HG02588 (cell line): ENCODE measurements around the gene LIME1.

Experiments
- ATAC-seq: cut with Tn5 transposase; IDR thresholded peaks from one replicate; pipeline ENCODE4 v1.9.1; 2021; ENCODE audit warnings: mild to moderate bottlenecking, moderate library complexity; ENCODE audit not compliant: unreplicated experiment

LIME1 gene, protein sequence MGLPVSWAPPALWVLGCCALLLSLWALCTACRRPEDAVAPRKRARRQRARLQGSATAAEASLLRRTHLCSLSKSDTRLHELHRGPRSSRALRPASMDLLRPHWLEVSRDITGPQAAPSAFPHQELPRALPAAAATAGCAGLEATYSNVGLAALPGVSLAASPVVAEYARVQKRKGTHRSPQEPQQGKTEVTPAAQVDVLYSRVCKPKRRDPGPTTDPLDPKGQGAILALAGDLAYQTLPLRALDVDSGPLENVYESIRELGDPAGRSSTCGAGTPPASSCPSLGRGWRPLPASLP

DNA sequence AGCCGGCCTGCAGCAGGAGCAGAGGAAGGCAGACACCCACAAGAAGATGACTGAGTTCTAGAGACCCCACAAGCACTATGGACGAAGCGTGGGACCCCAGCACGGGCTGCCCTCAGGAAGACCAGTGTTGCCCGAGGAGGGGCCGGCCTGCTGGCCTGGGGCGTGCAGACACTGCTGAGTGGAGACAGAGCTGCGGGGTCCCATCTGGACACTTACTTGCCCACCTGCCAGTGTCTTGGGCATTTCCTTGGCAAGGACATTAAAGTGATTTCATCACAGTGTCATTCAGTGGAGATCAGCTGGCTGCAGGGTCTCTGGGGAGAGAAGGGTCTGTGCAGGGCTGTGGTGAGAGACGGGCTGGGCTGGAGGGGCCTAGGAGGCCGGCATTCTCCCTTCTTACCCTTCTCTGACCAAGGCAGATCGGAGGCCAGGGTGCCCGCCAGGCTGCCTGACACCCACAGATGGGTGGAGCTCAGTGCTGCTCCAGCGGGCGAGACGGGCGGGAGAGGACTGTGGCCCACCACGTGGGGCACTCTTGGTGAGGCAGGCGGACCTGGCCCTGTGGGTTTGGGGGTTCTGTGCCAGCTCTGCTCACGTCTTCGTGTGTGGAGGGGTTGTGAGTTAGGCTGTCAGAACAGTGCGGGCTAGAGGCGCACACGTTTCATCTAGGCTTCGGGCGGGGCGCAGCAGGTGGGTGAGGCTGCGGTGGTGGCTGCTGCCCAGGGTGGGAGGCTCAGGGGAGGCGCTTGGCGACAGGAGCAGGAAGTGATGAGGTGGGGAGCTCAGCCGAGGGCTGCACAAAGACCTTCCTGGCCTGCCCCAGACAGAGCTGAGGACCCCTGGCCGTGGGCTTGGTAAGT, at the start of gene LIME1:
Gene LIME1, plus strand, starts transcription at position 806 of the 860 bp plus-strand sequence. CDS start 886 bp downstream, outside the sequence.
- ATAC-seq, result no peak

DNA sequence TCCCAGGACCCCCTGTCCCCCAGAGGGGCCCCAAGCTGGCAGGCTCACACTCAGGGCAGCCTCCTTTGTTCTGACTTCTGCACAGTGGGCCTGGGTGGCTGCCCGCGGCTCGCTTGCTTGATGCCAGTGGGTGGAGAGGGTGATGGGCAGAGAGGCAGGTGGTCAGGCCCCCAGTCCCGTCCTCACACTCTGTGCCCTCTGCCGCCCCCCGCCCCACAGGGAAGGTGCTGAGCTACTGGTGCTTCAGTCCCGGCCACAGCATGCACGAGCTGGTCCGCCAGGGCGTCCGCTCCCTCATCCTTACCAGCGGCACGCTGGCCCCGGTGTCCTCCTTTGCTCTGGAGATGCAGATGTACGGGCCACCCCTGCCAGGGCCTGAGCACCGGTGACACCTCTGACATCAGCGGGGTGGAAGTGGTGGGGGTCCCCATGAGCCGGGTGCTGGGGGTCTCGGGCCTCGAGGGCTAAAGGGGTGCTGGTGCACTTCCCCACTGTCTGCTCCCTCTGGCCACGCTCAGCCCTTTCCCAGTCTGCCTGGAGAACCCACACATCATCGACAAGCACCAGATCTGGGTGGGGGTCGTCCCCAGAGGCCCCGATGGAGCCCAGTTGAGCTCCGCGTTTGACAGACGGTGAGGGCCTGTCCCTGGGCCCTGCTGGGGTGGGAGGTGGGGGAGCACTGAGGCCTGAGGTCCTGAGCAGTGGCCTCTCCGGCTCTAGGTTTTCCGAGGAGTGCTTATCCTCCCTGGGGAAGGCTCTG, 48.9 kb upstream of the LIME1 start:
- no peak for ATAC-seq

DNA sequence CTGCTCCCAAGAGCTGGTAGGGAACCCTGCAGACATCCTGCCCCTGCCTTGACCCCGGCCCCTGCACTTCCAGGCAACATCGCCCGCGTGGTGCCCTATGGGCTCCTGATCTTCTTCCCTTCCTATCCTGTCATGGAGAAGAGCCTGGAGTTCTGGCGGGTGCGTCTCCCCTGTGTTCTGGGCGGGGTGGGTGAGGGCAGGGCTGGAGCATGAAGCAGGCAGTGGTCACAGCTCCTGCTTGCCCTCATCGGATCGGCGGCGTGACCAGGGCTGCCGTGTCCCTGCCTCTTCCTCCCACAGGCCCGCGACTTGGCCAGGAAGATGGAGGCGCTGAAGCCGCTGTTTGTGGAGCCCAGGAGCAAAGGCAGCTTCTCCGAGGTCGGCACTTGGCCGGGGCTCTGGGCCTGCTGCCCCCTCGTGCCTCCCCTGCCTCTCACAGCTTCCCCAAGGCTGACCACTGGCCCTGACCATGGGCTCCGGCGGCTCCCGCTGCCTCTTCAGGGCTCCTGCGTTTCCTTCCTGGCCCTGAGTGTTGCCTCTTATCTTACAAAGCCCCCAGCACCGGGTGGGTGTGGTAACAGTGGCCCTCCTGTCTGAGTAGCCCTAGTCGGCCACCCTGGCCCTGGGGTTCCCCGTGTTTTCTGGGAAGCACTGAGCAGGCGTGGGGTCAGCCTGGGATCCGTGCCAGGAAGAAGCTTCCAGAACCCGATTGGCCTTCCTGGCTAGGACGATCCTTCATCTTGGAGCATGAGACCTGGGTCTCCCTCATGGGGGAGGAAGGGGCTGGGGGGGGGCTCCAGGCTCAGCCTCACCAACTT, 48.0 kb upstream of the LIME1 start:
- ATAC-seq, result no peak

DNA sequence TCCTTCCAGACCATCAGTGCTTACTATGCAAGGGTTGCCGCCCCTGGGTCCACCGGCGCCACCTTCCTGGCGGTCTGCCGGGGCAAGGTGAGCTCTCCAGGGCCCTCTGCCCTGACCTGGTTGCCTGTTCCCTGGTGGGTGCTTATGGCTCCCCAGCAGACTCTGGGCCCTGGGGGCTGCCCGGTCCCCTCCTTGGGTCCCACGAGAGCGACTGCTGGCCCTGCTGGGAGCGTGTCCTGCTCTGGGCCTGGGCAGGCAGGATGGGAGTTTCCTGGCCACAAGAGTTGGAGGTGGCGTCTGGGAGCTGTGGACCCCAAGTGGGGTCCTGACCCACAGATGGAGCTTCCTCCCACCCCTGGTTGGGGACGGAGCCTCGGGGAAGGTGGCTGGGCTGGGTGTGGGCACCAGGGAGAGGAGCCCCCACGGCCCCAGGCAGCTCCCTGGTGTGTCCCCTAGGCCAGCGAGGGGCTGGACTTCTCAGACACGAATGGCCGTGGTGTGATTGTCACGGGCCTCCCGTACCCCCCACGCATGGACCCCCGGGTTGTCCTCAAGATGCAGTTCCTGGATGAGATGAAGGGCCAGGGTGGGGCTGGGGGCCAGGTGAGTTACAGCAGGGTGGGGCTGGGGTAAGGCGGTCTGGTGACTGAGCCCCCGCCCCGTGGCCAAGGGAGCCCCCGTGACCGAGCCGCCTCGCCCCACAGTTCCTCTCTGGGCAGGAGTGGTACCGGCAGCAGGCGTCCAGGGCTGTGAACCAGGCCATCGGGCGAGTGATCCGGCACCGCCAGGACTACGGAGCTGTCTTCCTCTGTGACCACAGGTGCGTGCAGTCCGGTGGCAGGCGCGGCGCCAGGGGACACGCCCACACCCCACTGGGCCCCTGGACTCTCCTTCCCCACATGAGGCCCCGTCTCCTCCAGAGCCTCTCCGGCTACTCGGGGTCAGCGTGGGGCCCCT, 47.1 kb upstream of the LIME1 start:
- ATAC-seq, result no peak

DNA sequence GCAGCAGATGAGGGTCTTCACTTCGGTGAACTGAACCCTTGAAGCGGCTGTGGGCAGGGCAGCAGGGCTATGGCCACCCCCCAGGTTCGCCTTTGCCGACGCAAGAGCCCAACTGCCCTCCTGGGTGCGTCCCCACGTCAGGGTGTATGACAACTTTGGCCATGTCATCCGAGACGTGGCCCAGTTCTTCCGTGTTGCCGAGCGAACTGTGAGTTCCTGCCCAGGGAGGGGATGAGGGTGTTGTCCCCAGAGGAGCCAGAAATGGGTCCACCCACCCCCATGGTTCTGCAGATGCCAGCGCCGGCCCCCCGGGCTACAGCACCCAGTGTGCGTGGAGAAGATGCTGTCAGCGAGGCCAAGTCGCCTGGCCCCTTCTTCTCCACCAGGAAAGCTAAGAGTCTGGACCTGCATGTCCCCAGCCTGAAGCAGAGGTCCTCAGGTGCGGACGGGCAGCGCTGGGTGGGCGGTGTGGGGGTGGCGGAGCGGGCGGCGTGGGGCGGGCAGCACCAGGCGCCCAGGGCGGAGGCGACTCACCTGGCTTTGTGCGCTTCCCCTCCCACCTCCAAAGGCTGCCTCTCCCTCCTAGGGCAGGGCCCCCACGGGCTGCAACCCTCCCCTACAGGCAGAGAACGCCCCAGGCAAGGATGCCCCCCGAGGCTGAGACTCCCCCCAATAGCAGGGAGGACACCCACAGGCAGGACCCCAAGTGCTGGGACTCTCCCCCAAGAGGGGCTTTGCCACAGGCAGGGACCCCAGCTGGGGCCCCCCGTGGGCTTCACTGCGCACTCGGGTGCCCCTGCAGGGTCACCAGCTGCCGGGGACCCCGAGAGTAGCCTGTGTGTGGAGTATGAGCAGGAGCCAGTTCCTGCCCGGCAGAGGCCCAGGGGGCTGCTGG, 46.2 kb upstream of the LIME1 start:
- no peak for ATAC-seq

DNA sequence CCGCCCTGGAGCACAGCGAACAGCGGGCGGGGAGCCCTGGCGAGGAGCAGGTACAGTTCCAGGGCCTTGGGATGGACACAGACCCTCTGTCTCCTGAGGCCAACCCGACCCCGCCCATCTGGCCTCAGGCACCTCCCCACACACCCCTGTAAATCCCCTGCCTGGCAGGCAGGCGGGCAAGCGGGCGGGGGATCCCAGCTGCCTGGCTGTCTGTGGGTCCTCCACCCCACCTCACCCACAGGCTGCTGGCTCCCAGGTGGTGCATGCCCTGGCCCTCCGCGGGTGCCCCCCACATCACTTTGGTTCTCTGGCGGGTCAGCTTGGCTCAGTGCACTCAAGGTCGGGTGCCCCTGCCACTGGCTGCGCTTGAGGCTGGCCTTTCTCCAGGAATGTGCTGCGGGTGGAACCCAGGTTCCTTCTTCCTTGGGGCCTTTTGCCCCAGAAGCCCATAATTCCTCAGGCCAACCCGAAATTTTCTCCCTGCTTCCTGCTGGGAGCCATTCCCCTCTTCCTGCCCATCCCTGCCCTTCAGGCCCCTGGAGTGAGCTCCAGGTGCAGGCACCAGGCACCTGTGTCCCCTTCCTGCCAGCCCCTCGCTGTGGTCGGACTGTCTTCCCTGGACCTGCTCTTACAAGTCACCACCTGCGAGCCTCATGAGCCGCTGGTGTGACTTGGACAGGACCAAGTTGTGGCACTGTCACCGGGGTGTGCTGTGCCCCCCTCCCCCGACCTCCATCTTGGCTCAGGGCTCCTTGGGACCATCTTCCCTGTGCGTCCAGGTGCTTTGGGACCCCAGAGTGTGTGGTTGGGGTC, 45.4 kb upstream of the LIME1 start:
- no peak for ATAC-seq

DNA sequence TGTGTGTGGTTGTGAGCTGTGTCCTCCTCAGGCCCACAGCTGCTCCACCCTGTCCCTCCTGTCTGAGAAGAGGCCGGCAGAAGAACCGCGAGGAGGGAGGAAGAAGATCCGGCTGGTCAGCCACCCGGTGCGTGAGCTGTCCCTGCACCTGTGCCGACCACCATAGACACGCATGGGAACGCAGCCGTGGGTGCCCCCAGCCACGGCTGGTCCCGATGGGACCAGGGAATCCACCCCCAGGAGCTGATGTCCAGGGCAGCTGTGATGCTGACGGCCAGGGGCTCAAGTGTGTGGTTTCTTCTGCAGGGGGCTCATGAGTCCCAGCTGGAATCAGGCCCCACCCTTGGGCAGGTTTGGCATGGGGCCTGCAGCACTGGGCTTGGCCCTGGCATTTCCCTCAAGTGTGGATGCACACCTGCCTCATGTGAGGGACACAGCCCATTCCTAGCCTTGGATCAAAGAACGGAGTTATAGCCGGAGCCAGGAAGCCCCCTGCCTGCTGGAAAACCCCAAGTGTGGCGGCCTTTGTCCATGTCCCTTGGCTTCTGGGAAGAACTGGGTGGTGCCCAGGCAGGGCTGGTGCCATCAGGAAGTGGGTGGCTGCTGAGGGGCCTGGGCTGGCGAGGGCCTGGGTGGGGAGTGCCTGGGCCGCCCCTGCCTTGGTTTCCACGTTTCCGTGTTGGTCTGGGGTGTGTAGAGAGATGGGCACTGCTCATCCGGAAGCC, 44.6 kb upstream of the LIME1 start:
- ATAC-seq, result no peak

DNA sequence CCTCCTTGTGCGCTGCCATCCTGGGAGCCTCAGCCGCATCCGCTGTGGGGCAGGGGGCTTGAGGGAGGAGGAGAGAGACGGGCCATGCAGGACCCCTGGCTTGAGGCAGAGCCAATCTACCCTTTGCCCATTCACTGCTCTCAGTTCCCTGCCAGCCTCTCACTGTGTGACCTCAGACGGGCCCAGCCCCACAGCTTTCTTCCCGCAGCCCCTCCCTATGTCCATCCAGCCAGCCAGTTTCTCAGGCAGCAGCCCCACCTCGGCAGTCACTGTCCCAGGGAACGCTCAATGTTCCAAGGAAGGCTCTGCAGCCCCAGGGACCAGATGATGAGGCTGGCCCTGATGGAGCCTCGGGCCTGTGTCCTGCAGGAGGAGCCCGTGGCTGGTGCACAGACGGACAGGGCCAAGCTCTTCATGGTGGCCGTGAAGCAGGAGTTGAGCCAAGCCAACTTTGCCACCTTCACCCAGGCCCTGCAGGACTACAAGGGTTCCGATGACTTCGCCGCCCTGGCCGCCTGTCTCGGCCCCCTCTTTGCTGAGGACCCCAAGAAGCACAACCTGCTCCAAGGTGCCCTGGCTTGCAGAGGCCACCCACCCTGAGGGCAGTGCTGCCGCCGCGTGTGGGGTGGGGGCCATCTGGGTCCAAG, 43.9 kb upstream of the LIME1 start:
- ATAC-seq, result no peak

DNA sequence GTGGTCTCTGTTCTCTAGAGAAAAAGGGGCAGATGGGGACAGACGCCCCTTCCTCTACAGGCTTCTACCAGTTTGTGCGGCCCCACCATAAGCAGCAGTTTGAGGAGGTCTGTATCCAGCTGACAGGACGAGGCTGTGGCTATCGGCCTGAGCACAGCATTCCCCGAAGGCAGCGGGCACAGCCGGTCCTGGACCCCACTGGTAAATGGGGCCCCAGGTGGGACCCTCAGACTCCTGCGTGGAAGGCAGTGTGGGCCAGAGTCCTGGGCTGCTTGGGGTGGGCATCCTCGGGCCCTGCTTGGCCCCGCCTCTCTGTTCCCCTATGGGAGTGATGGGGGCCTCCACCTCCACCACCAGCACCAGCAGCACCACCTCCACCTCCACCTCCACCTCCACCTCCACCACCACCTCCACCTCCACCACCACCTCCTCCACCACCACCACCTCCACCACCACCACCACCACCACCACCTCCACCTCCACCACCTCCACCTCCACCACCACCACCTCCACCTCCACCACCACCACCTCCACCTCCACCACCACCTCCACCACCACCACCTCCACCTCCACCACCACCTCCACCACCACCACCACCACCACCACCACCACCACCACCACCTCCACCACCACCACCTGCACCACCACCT, 43.3 kb upstream of the LIME1 start:
- no peak for ATAC-seq

DNA sequence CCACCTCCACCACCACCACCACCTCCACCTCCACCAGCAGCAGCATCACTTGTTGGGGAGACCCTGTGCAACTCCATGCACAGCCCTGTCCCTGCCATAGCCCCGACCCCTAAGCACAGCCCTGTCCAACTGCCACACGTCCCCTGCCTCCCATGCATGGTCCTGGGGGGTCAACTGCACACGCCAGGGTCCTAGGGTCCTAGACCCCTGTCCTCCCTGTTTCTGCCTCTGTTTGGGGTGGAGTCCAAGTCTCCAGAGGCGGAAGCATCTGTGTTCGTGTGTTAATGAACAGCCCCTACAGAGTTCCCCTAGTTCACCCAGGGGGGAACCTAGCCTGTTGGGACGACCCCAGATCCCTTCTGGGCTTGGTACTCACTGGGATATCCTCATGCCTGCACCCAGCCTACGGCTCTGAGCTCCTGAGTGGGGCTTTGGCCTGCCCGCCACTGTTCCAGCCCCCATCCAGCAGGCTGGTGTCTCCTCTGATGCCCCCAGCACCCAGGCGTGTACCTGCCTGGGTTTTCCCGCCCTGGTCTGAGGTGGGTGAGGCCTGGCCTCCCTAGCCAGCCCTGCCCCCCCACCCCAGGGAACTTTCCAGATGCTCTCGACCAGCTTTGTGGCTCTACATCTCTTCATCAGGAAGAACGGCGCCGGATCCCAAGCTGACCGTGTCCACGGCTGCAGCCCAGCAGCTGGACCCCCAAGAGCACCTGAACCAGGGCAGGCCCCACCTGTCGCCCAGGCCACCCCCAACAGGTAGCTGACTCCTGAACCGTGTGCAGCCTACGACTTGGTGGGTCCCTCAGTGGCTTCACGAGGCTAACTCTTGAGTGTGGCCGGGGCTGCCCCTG, 42.5 kb upstream of the LIME1 start:
- ATAC-seq, result no peak

DNA sequence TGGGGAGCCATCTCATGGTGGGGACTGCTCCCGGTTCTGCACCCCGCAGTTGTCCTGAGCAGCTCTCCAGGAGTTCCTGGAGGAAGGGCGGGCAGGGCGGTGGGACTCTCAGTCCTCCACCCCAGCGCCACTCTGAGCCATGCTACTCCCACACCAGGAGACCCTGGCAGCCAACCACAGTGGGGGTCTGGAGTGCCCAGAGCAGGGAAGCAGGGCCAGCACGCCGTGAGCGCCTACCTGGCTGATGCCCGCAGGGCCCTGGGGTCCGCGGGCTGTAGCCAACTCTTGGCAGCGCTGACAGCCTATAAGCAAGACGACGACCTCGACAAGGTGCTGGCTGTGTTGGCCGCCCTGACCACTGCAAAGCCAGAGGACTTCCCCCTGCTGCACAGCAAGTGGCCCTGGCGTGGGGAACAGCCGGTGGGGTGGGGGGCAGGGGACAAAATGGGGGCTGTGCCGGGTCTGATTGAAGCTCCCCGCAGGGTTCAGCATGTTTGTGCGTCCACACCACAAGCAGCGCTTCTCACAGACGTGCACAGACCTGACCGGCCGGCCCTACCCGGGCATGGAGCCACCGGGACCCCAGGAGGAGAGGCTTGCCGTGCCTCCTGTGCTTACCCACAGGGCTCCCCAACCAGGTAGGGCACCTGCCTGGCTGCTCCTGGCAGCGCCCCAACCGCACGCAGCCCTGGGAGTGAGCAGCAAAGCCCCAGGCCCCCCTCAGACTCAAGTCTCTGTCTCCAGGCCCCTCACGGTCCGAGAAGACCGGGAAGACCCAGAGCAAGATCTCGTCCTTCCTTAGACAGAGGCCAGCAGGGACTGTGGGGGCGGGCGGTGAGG, 41.7 kb upstream of the LIME1 start:
- no peak for ATAC-seq

DNA sequence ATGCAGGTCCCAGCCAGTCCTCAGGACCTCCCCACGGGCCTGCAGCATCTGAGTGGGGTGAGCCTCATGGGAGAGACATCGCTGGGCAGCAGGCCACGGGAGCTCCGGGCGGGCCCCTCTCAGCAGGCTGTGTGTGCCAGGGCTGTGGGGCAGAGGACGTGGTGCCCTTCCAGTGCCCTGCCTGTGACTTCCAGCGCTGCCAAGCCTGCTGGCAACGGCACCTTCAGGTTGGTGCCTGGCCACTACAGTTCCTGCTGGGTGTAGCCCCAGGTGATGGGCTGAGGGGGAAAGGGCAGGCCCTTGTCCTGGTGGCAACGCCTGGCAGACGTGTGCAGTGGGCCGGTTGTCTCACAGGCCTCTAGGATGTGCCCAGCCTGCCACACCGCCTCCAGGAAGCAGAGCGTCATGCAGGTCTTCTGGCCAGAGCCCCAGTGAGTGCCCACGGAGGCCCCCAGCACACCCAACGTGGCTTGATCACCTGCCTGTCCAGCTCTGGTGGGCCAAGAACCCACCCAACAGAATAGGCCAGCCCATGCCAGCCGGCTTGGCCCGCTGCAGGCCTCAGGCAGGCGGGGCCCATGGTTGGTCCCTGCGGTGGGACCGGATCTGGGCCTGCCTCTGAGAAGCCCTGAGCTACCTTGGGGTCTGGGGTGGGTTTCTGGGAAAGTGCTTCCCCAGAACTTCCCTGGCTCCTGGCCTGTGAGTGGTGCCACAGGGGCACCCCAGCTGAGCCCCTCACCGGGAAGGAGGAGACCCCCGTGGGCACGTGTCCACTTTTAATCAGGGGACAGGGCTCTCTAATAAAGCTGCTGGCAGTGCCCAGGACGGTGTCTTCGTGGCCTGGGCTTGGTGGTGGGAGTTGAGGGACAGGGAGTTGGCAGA, 40.8 kb upstream of the LIME1 start:
- no peak for ATAC-seq

DNA sequence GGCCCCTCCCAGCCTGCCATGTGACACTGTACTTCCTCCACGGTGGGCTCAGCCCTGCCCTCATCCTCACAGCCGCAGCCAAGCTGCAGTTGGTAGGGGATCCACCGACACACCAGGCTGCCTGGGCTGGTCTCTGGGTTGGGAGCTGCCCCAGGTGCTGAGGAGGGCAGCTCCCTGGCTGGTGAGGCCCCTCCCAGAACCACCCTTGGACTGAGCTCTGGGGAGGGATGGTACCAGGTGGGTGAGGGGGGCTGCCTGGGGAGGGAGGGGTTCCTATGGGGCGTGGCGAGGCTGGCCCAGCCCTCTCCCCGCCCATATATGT, 40.2 kb upstream of the LIME1 start:
- ATAC-seq, result no peak
